ENCODE measurements around the gene TCF4.

The TCF4 gene

DNA sequence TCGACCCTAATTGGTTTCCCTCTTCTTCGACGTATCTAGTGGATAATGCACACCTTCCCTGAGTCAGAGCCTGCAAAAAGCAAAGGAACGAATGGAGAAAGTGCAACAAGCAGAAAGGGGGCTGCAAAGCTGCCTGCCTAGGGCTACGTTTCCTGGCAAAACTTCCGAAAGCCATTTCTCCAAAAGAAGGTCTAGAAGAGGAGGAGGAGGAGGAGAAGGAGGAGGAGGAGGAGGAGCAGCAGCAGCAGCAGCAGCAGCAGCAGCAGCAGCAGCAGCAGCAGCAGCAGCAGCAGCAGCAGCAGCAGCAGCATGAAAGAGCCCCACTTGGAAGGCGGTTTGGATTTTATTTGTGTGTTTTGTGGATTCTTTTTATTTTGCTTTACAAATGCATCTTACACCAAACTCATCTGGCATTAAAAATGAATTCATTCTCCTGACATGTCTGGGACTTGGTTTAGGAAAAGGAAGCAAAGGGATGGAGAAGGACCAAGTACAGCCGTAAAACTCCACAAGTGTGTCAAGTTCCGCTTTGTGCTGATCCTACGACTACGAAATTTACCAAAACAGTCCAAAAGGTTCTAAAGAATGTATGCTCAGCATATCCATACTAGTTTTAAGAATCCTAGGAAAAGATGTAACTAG is 2.0 kb downstream of the TCF4 start:
- no peak for DNase-seq (ENCODE audit: low read depth, low spot score)

DNA sequence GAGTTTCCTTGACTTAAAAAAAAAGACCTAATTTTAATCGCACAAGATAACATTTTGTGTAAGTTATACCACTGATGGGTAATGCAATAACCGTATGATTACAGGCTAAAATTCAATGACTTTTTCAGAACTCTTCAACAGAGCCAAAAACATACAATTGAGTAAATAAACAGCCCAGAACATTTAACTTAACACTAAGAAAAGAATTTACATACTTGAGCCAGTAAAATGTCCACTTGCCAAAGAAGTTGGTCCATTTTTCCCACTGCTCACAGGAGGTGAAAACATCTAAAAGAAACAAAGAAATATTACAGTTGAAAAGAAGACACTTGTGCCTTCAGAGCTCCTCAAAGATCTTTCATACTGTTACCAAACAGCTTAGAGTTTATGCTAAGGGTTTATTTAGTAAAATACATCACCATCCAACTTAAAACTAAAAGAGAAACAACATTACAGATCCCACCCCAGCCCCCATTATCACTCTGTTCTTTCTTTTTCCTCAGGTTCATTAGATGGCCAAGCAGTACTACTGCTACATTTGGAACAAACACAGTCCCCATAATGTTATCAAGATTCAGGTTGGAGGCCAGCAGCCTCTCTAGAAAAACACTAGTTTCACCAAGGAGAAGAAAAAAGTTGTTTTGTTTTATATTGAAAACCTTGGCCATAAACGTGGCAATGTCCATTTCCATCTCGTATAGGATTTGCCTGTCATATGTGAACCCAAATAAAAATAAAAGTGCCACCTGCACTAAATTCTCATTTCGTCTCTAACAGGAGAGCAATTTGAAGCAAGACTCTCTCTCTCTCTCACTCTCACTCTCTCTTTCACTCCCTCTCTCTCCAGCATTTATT is 2.7 kb downstream of the TCF4 start:
- no peak for DNase-seq (ENCODE audit: low read depth, low spot score)

DNA sequence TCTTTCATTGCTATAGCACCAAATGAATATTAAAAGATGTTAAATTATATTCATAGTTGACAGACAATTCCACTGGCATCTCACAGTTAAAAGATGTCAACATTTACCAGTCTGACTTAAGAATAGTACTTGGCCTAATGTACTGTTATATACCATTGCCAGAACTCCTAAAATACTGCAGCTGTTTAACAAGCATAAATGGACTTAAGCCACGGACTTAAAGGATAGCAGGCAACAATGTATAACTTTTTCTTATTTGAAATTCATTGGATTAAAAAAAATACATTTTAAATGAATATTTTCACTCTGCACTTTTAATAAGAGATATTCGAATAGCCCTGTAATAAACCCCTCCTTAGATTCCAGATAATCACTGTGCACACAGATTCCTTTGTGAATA is 3.8 kb downstream of the TCF4 start:
- no peak for DNase-seq (ENCODE audit: low read depth, low spot score)

- DNase-seq (ENCODE audit: low read depth, low spot score) = no peak
Measured at GRCh38 chr18:55582325-55582724, 5.7 kb downstream of the TCF4 start.

DNA sequence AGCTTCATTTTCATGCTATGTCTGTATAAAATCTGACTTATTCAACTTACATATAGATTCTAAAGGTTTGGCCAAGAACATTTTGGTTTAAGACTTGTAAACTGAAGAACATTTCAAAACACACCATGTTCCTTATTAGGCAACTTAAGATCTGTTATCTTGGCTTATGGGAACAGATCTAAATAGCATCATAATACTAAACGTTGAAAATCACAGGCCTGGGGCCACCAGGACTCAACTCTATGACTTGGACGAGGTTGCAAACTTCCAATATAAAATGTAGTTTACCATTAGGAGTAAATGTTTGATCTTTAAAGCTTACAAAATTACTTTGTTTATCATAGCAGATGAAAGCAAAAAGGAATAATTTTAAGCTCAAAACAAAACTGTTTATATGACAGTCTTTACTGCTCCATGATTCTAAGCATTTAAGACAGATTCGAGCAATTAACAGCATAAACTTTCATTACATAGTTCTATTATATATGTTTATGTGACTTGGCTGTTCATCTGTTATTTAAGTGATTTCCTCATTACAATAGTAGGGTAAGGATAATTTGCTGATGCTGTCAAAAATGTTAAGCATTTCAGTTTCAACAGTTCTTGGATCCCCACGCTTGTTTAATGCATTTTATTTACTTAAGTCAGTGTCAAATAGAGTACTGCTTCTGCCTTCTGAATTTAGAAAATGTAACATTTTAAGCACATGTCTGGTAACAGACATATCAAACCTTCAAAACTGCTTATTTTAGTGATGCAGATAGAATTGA is 8.3 kb downstream of the TCF4 start:
- no peak for DNase-seq (ENCODE audit: low read depth, low spot score)

- no peak for DNase-seq (ENCODE audit: low read depth, low spot score)
Measured at GRCh38 chr18:55577812-55578539, 10.0 kb downstream of the TCF4 start.

DNA sequence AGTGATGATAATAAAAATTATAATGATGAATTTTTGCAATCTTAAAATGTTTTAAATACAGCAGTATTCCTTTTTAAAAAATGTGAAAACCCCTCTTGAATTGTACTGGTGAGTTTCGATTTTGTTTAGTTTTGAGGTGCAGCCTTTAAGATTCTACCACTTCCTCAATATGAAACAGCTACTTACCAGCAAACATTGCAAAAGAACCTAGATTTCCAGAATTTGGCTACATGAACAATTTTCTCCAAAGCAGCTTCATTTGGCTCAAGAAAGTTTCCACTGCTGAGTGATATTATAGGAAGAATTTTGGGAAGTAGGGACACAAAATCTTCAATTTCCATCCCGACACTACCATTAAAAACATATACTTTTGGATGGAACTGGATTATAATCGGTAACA is 12.0 kb downstream of the TCF4 start:
- DNase-seq (ENCODE audit: low read depth, low spot score) = no peak

GRCh38 chr18:55575066-55575465 is 12.9 kb downstream of the TCF4 start:
- DNase-seq (ENCODE audit: low read depth, low spot score) = no peak

- no peak for DNase-seq (ENCODE audit: low read depth, low spot score)
Measured at GRCh38 chr18:55573386-55573785, 14.6 kb downstream of the TCF4 start.

GRCh38 chr18:55570966-55571365 is 17.0 kb downstream of the TCF4 start:
- DNase-seq (ENCODE audit: low read depth, low spot score) = no peak

DNA sequence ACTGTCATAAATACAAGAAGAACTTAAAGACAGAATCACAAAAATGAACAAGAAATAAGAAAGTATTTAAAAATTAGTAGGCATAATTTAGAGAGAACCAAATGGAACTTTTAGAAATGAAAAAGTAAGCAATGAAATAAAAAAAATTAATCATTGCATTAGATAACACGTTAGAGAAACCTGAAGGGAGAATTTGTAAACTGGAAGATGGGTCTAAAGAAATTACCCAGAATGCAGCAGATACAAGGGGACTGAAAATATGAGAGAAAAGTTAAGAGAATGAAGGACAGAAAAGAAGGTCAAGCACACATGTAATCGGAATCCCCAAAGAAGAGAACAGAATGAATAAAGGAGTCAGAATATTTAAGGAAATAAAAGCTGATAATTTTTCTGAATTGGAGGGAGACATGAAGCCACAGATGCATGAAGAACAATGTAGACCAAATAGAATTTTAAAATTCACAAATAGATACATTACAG is 21.5 kb downstream of the TCF4 start:
- no peak for DNase-seq (ENCODE audit: low read depth, low spot score)

DNA sequence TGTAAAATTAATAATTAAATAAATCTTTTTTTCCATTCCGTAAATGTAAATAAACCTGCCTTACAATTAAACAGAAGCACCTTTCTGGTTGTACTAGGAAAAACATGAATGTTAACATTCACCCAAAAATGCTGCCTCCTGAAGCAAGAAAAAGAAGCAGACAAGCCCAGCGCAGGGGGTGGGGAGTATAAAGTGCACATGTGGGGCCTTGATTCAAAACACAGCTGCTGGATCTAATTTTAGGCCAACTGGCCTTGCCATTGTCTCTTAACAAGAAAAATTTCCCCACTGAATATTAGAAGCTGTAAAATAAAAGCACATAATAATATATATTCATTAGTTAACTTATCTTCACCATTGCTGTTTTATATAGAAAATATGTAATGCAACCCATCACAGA is 28.3 kb downstream of the TCF4 start:
- no peak for DNase-seq (ENCODE audit: low read depth, low spot score)

- no peak for DNase-seq (ENCODE audit: low read depth, low spot score)
Measured at GRCh38 chr18:55557211-55557610, 30.8 kb downstream of the TCF4 start.

DNA sequence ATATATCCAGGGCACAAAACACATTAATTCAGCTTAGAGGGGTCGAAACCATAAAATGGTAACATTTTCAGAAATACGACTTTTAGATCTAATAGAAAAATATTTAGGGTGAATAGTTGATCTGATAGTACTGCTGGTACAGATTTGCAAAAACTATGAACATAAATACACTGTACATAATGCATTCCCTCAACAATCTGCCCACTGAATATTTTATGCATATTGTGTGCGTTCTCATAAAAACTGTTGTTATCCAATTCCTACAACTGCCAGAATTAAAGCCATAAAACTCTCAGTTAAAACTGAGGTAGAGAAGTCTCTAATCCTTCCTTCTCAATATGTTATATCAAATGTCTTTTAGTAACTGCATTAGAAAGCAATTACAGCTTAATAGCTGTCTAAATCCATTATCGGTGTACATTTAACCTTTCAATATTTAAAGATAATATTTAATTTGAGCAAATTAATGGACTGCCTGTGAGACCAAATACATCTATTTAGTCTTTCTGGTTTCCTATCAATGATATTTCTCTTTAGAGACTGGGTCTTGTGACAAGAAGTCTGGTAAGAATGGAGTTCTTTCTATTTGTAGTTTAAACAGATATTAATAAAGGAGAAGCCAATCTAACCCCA is 32.5 kb downstream of the TCF4 start:
- DNase-seq (ENCODE audit: low read depth, low spot score) = no peak

DNA sequence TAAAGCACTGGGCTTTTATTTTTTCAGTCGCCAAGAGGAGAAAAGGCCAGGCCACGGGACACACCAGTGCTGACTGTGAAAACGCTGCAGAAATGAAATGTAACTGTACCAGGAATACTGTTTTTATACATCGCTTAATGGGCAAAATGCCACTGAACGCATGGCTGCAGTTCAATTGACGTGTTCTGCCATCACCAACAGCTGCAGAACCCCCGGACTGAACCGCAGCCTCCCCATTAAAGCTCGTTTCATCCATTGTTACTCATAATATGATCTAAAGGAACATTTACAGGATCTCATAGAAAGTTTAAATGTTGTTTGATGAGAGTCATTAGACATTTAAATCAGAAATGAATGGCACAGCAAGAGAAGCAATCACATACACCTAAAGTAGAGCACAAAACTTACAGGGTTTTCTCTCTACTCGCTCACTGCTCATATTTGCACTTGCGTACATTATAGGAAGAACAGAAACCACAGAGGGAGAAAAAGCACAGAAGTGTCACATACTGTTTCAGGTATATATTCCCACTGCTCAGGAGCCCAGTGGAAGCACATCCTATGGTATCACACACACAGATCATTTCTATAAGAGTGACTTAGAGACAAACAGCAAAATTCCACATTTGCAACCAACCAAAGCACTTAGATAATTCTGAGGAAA is 35.3 kb downstream of the TCF4 start:
- no peak for DNase-seq (ENCODE audit: low read depth, low spot score)

- DNase-seq (ENCODE audit: low read depth, low spot score) = no peak
Measured at GRCh38 chr18:55551227-55551626, 36.8 kb downstream of the TCF4 start.

DNA sequence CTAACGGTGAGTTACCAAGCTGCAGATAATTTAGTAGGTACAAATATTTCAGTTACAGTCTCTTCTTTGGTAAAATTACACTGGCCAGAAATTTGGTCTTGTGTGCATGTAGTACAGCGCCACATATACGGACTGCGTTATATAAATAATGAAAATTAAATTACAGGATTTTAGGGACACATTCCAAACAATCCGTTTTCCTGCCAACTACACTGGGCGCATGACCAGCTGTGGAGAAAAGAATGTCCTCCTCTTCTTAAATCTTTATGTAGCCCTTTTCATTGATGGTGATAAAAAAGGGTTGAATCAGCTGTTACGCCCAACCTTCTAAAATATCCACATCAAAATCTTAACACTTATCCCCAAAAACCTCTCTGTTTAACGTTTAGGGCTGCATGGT is 37.5 kb downstream of the TCF4 start:
- no peak for DNase-seq (ENCODE audit: low read depth, low spot score)

- no peak for DNase-seq (ENCODE audit: low read depth, low spot score)
Measured at GRCh38 chr18:55549474-55550104, 38.4 kb downstream of the TCF4 start.

DNA sequence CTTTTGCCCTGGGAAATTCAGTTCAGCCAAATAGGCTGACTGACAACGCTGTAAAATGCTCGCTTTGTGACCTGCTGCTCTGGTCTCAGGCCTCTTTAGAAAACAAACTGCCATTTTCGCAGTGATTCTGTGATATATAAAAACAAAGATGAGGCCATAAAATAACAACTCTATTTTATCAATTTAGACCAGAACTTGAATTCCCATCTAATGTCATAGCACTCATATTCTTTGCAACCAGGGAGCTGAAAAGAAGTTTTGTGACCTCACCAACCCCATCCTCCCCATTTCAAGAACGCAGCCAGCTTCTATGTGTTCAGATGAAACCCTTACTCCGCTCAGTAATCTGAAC is 40.3 kb downstream of the TCF4 start:
- DNase-seq (ENCODE audit: low read depth, low spot score) = no peak

All from brain pericyte (primary cell).